ENCODE data around the gene UBE2E2.

Gene UBE2E2

GRCh38 chr3:23440416-23441294 is 237.5 kb downstream of the UBE2E2 start:
- no peak for DNase-seq (ENCODE audit: low read depth in 2 of 2)

GRCh38 chr3:23442598-23443383 is 239.7 kb downstream of the UBE2E2 start:
- no peak for DNase-seq (ENCODE audit: low read depth in 2 of 2)

- no peak for DNase-seq (ENCODE audit: low read depth in 2 of 2)
Observed at GRCh38 chr3:23444386-23444785, 241.3 kb downstream of the UBE2E2 start.

GRCh38 chr3:23446301-23446700 is 243.2 kb downstream of the UBE2E2 start:
- no peak for DNase-seq (ENCODE audit: low read depth in 2 of 2)

- DNase-seq (ENCODE audit: low read depth in 2 of 2): no peak
Observed at GRCh38 chr3:23448998-23449537, 245.9 kb downstream of the UBE2E2 start.

GRCh38 chr3:23450051-23450450 is 246.9 kb downstream of the UBE2E2 start:
- no peak for DNase-seq (ENCODE audit: low read depth in 2 of 2)

GRCh38 chr3:23450806-23451205 is 247.7 kb downstream of the UBE2E2 start:
- DNase-seq (ENCODE audit: low read depth in 2 of 2): no peak

GRCh38 chr3:23452408-23452807 is 249.3 kb downstream of the UBE2E2 start:
- DNase-seq (ENCODE audit: low read depth in 2 of 2): no peak

GRCh38 chr3:23455084-23455483 is 252.0 kb downstream of the UBE2E2 start:
- no peak for DNase-seq (ENCODE audit: low read depth in 2 of 2)

GRCh38 chr3:23455775-23456174 is 252.6 kb downstream of the UBE2E2 start:
- DNase-seq (ENCODE audit: low read depth in 2 of 2): no peak

- DNase-seq (ENCODE audit: low read depth in 2 of 2): no peak
Observed at GRCh38 chr3:23457697-23458096, 254.6 kb downstream of the UBE2E2 start.

GRCh38 chr3:23459465-23459864 is 256.3 kb downstream of the UBE2E2 start:
- no peak for DNase-seq (ENCODE audit: low read depth in 2 of 2)

- no peak for DNase-seq (ENCODE audit: low read depth in 2 of 2)
Observed at GRCh38 chr3:23459889-23460546, 256.9 kb downstream of the UBE2E2 start.

GRCh38 chr3:23461069-23461468 is 257.9 kb downstream of the UBE2E2 start:
- DNase-seq (ENCODE audit: low read depth in 2 of 2): no peak

GRCh38 chr3:23463791-23464190 is 260.7 kb downstream of the UBE2E2 start:
- DNase-seq (ENCODE audit: low read depth in 2 of 2): no peak

GRCh38 chr3:23465569-23465968 is 262.4 kb downstream of the UBE2E2 start:
- DNase-seq (ENCODE audit: low read depth in 2 of 2): no peak

GRCh38 chr3:23468203-23468602 is 265.1 kb downstream of the UBE2E2 start:
- DNase-seq (ENCODE audit: low read depth in 2 of 2): no peak

- DNase-seq (ENCODE audit: low read depth in 2 of 2): no peak
Observed at GRCh38 chr3:23474580-23475357, 271.6 kb downstream of the UBE2E2 start.

- no peak for DNase-seq (ENCODE audit: low read depth in 2 of 2)
Observed at GRCh38 chr3:23475446-23475845, 272.3 kb downstream of the UBE2E2 start.

GRCh38 chr3:23479026-23479425 is 275.9 kb downstream of the UBE2E2 start:
- no peak for DNase-seq (ENCODE audit: low read depth in 2 of 2)

GRCh38 chr3:23479615-23480328 is 276.6 kb downstream of the UBE2E2 start:
- no peak for DNase-seq (ENCODE audit: low read depth in 2 of 2)

All from stimulated activated CD4-positive, alpha-beta T cell treated with anti-CD3 and anti-CD28 coated beads, Interleukin-15, amount 100 ng/mL, for 48 hours (primary cell).